Lower leg skin (tissue), 4 donors: ENCODE measurements around the gene VDAC1. TPM values are rescaled to one million over a fixed set of nuclear protein-coding genes. Genes with fewer than 3 reads are reported as not detected.
"Not testable (repeated sequence)": the region's sequence is repeated elsewhere in the genome, so short reads cannot be mapped to it uniquely, and the experiment has no call there.

Experiments used
- DNase-seq, 2 donors: peaks; one replicate each; pipeline ENCODE4 v3.0.0-alpha.2; 2019; ENCODE audit warnings: low spot score in 2 of 2
- H3K4me3 ChIP-seq: fragments of 200-600 bp; sonication (generic); 2 replicates; pipeline ENCODE4 v1.5.1; 2017; ENCODE audit warnings: mild to moderate bottlenecking, low read depth; ENCODE audit not compliant: poor library complexity, severe bottlenecking
- CTCF ChIP-seq, 3 donors: fragments of 450-650 bp; IDR thresholded peaks; one replicate each; pipeline ENCODE4 v1.5.1; 2016; ENCODE audit warnings: antibody characterized with exemption in 3 of 3, mild to moderate bottlenecking in 3 of 3, moderate library complexity in 2 of 3
- POLR2A ChIP-seq, 2 donors: fragments of 450-650 bp; IDR thresholded peaks; one replicate each; pipeline ENCODE4 v1.6.1; 2016 to 2017; ENCODE audit warnings: antibody characterized with exemption in 2 of 2, mild to moderate bottlenecking in 1 of 2, moderate library complexity in 1 of 2
- WGBS, 2 donors: methylation state at CpG; one replicate each; pipeline ENCODE4 v1.1.5; 2018; 5-methylcytosine and 5-hydroxymethylcytosine counted together
- intact Hi-C: fragments of 100-400 bp; cut with DNase I; formaldehyde crosslinking; loops from one replicate; pipeline ENCODE4 v1.15.0; 2023; ENCODE audit warnings: low total_unique reads
- total RNA-seq, 4 donors: library from RNA; depleted of rRNA; stranded (reverse); fragments of >200 nt; gene quantifications; one replicate each; pipeline ENCODE4 v1.1.0, GENCODE V29; 2016

The VDAC1 gene
- total RNA-seq, 4 donors from 2014 or later: 113 to 159 (median 145) TPM

GRCh38 chr5:133942614-133943474, 61.9 kb downstream of the VDAC1 start:
- intact Hi-C loops: no loop called here
- 69 to 80% methylated on average over 11 of the region's 11 CpGs for WGBS, 2 donors
- no peak for TF ChIP-seq POLR2A (IDR thresholded peaks at IDR 0.05)
- no peak for TF ChIP-seq CTCF (IDR thresholded peaks at IDR 0.05)
- no peak for DNase-seq
- no peak overlapping the region for H3K4me3 ChIP-seq

GRCh38 chr5:133941456-133942196, 63.1 kb downstream of the VDAC1 start:
- intact Hi-C loops: no loop called here
- H3K4me3 ChIP-seq: no peak overlapping the region
- peak in 1 of 2 donors; percentile 62 for DNase-seq
- WGBS, 2 donors: 95 to 96% methylated on average over 8 of the region's 8 CpGs
- TF ChIP-seq CTCF (IDR thresholded peaks at IDR 0.05) (no peak), POLR2A (IDR thresholded peaks at IDR 0.05) (no peak)

GRCh38 chr5:133939668-133940067, 65.1 kb downstream of the VDAC1 start:
- TF ChIP-seq POLR2A (IDR thresholded peaks at IDR 0.05): no peak
- TF ChIP-seq CTCF (IDR thresholded peaks at IDR 0.05): no peak
- no peak for DNase-seq
- 93% methylated on average over 3 of the region's 3 CpGs for WGBS, 2 donors
- H3K4me3 ChIP-seq: no peak overlapping the region
- intact Hi-C loops: no loop called here

GRCh38 chr5:133938929-133939328, 65.8 kb downstream of the VDAC1 start:
- no peak for TF ChIP-seq CTCF (IDR thresholded peaks at IDR 0.05)
- no peak for TF ChIP-seq POLR2A (IDR thresholded peaks at IDR 0.05)
- H3K4me3 ChIP-seq: no peak overlapping the region
- intact Hi-C loops: no loop called here
- WGBS, 2 donors: 80 to 88% methylated on average over 3 of the region's 3 CpGs
- no peak for DNase-seq

GRCh38 chr5:133938039-133938821, 66.5 kb downstream of the VDAC1 start:
- intact Hi-C loops: no loop called here
- no peak overlapping the region for H3K4me3 ChIP-seq
- DNase-seq: peak in 1 of 2 donors; percentile 23
- TF ChIP-seq CTCF (IDR thresholded peaks at IDR 0.05) (no peak), POLR2A (IDR thresholded peaks at IDR 0.05) (no peak)
- WGBS, 2 donors: 61 to 62% methylated on average over 6 of the region's 6 CpGs

- intact Hi-C loops: not testable (repeated sequence)
- 86 to 96% methylated on average over 3 of the region's 3 CpGs for WGBS, 2 donors
Observed at GRCh38 chr5:133937628-133938027, 67.1 kb downstream of the VDAC1 start.

More at GRCh38 chr5:133937628-133938027, 67.1 kb downstream of the VDAC1 start:
- peak in 1 of 2 donors; percentile 29 for DNase-seq
- not testable (repeated sequence) for H3K4me3 ChIP-seq
